ENCODE measurements around the gene LTBP2.

GRCh38 chr14:74531467-74531866 lies 80.6 kb downstream of the LTBP2 start:
- no peak for TF ChIP-seq EZH2 (IDR thresholded peaks at IDR 0.05)
- TF ChIP-seq, protein P1, sequence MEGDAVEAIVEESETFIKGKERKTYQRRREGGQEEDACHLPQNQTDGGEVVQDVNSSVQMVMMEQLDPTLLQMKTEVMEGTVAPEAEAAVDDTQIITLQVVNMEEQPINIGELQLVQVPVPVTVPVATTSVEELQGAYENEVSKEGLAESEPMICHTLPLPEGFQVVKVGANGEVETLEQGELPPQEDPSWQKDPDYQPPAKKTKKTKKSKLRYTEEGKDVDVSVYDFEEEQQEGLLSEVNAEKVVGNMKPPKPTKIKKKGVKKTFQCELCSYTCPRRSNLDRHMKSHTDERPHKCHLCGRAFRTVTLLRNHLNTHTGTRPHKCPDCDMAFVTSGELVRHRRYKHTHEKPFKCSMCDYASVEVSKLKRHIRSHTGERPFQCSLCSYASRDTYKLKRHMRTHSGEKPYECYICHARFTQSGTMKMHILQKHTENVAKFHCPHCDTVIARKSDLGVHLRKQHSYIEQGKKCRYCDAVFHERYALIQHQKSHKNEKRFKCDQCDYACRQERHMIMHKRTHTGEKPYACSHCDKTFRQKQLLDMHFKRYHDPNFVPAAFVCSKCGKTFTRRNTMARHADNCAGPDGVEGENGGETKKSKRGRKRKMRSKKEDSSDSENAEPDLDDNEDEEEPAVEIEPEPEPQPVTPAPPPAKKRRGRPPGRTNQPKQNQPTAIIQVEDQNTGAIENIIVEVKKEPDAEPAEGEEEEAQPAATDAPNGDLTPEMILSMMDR (IDR thresholded peaks at IDR 0.05 in 2 of 3, conservative IDR thresholded peaks at IDR 0.05 in 1 of 3; ENCODE audit: borderline replicate concordance in 1 of 3, insufficient read depth in 1 of 3, low read depth in 2 of 3, low read length in 2 of 3): peak; percentile 41 to 73 (median 44); a peak in 5 of 6 replicates
- TF ChIP-seq, protein P2, sequence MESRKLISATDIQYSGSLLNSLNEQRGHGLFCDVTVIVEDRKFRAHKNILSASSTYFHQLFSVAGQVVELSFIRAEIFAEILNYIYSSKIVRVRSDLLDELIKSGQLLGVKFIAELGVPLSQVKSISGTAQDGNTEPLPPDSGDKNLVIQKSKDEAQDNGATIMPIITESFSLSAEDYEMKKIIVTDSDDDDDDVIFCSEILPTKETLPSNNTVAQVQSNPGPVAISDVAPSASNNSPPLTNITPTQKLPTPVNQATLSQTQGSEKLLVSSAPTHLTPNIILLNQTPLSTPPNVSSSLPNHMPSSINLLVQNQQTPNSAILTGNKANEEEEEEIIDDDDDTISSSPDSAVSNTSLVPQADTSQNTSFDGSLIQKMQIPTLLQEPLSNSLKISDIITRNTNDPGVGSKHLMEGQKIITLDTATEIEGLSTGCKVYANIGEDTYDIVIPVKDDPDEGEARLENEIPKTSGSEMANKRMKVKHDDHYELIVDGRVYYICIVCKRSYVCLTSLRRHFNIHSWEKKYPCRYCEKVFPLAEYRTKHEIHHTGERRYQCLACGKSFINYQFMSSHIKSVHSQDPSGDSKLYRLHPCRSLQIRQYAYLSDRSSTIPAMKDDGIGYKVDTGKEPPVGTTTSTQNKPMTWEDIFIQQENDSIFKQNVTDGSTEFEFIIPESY (IDR thresholded peaks at IDR 0.05; ENCODE audit: extremely low read depth, insufficient replicate concordance, low read length): no peak
- TF ChIP-seq, protein P3, sequence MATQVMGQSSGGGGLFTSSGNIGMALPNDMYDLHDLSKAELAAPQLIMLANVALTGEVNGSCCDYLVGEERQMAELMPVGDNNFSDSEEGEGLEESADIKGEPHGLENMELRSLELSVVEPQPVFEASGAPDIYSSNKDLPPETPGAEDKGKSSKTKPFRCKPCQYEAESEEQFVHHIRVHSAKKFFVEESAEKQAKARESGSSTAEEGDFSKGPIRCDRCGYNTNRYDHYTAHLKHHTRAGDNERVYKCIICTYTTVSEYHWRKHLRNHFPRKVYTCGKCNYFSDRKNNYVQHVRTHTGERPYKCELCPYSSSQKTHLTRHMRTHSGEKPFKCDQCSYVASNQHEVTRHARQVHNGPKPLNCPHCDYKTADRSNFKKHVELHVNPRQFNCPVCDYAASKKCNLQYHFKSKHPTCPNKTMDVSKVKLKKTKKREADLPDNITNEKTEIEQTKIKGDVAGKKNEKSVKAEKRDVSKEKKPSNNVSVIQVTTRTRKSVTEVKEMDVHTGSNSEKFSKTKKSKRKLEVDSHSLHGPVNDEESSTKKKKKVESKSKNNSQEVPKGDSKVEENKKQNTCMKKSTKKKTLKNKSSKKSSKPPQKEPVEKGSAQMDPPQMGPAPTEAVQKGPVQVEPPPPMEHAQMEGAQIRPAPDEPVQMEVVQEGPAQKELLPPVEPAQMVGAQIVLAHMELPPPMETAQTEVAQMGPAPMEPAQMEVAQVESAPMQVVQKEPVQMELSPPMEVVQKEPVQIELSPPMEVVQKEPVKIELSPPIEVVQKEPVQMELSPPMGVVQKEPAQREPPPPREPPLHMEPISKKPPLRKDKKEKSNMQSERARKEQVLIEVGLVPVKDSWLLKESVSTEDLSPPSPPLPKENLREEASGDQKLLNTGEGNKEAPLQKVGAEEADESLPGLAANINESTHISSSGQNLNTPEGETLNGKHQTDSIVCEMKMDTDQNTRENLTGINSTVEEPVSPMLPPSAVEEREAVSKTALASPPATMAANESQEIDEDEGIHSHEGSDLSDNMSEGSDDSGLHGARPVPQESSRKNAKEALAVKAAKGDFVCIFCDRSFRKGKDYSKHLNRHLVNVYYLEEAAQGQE (IDR thresholded peaks at IDR 0.05; ENCODE audit: low read depth): no peak
- no peak for TF ChIP-seq EZH2phosphoT487 (IDR thresholded peaks at IDR 0.05; ENCODE audit: borderline replicate concordance)
- no peak for TF ChIP-seq ZNF274 (IDR thresholded peaks at IDR 0.05; ENCODE audit: low read depth, low read length)
- TF ChIP-seq FOSL1 (IDR thresholded peaks at IDR 0.05; ENCODE audit: low read depth): no peak
- TF ChIP-seq YY1 (IDR thresholded peaks at IDR 0.05; ENCODE audit: extremely low read depth, insufficient replicate concordance, low read depth, low read length): no peak
- TF ChIP-seq POLR2A (IDR thresholded peaks at IDR 0.05; ENCODE audit: borderline replicate concordance, extremely low read depth, insufficient read depth, insufficient read length): no peak
- TF ChIP-seq SRF (IDR thresholded peaks at IDR 0.05; ENCODE audit: low read depth): no peak
- no peak for TF ChIP-seq POLR2AphosphoS5 (IDR thresholded peaks at IDR 0.05; ENCODE audit: low read depth, low read length)
